Right atrium auricular region (tissue), 2 donors: Measurements from ENCODE around the gene EOMES. TPM values are rescaled to one million over a fixed set of nuclear protein-coding genes. Genes with fewer than 3 reads are reported as not detected.
A peak's percentile ranks its signal among the peaks of the same experiment; 100 is the strongest.

Experiments
- DNase-seq: peaks from one replicate; pipeline ENCODE4 v3.0.0-alpha.2; 2019; ENCODE audit warnings: low spot score
- H3K27ac ChIP-seq, 2 donors: fragments of 200-600 bp; sonication (generic); 1 replicate in 1 of 2; 2 replicates in 1 of 2; pipeline ENCODE4 v1.5.1; 2016 to 2019
- H3K27me3 ChIP-seq, 2 donors: fragments of 200-600 bp; sonication (generic); one replicate each; pipeline versions ENCODE4 v1.5.1 to v1.6.0; 2017 to 2019
- H3K36me3 ChIP-seq: fragments of 200-600 bp; sonication (generic); one replicate; pipeline ENCODE4 v1.5.1; 2016
- H3K4me1 ChIP-seq, 2 donors: fragments of 200-600 bp; sonication (generic); one replicate each; pipeline versions ENCODE4 v1.5.1 to v1.6.0; 2017 to 2019
- H3K4me3 ChIP-seq, 2 donors: fragments of 200-600 bp; sonication (generic); 1 replicate in 1 of 2; 2 replicates in 1 of 2; pipeline ENCODE4 v1.5.1; 2017 to 2019; ENCODE audit warnings: mild to moderate bottlenecking in 1 of 2, moderate library complexity in 1 of 2
- H3K9me3 ChIP-seq, 2 donors: fragments of 200-600 bp; sonication (generic); one replicate each; pipeline ENCODE4 v1.5.1; 2019
- CTCF ChIP-seq, 2 donors: fragments of 200-600 bp; sonication (generic); IDR thresholded peaks; one replicate each; pipeline ENCODE4 v1.5.1; 2019; ENCODE audit warnings: antibody characterized with exemption in 2 of 2
- total RNA-seq, 2 donors: library from RNA; depleted of rRNA; stranded (reverse); fragments of >200 nt; gene quantifications; one replicate each; pipeline ENCODE4 v1.1.0, GENCODE V29; 2016

Gene EOMES
- total RNA-seq, 2 donors from 2014 or later = 0.16 TPM; not detected in 1

GRCh38 chr3:27729748-27730611 lies 7.9 kb upstream of the EOMES start:
- Histone ChIP-seq H3K36me3 (no peaks in the 10 kb centered on the region), H3K27me3 (peaks cover 24 to 34% of the 10 kb centered on the region in 2 donors), H3K9me3 (no peaks in the 10 kb centered on the region), H3K4me1 (peaks cover 0 to 28% of the 10 kb centered on the region in 2 donors), H3K4me3 (peak overlapping the region in 1 of 2 donors; percentile 37), H3K27ac (no peak overlapping the region)
- no peak for TF ChIP-seq CTCF (IDR thresholded peaks at IDR 0.05)
- no peak for DNase-seq

GRCh38 chr3:27729325-27729724 lies 7.2 kb upstream of the EOMES start:
- no peak overlapping the region for H3K4me3 ChIP-seq
- H3K4me1 ChIP-seq = peaks cover 0 to 31% of the 10 kb centered on the region in 2 donors
- H3K27me3 ChIP-seq = peaks cover 31 to 41% of the 10 kb centered on the region in 2 donors
- H3K27ac ChIP-seq = no peak overlapping the region
- H3K9me3 ChIP-seq = no peaks in the 10 kb centered on the region
- no peak for DNase-seq
- no peak for TF ChIP-seq CTCF (IDR thresholded peaks at IDR 0.05)
- no peaks in the 10 kb centered on the region for H3K36me3 ChIP-seq

GRCh38 chr3:27728195-27729087 lies 6.3 kb upstream of the EOMES start:
- Histone ChIP-seq H3K4me3 (peak overlapping the region in 1 of 2 donors; percentile 18), H3K4me1 (peaks cover 0 to 39% of the 10 kb centered on the region in 2 donors), H3K36me3 (no peaks in the 10 kb centered on the region), H3K27me3 (peaks cover 38 to 44% of the 10 kb centered on the region in 2 donors), H3K27ac (no peak overlapping the region), H3K9me3 (no peaks in the 10 kb centered on the region)
- TF ChIP-seq CTCF (IDR thresholded peaks at IDR 0.05) = peak in 1 of 2 donors; percentile 18
- no peak for DNase-seq

GRCh38 chr3:27726240-27726639 lies 4.1 kb upstream of the EOMES start:
- no peak overlapping the region for H3K4me3 ChIP-seq
- no peaks in the 10 kb centered on the region for H3K9me3 ChIP-seq
- H3K36me3 ChIP-seq = no peaks in the 10 kb centered on the region
- no peak for TF ChIP-seq CTCF (IDR thresholded peaks at IDR 0.05)
- no peak overlapping the region for H3K27ac ChIP-seq
- peaks cover 45 to 59% of the 10 kb centered on the region in 2 donors for H3K27me3 ChIP-seq
- DNase-seq = no peak
- peaks cover 0 to 59% of the 10 kb centered on the region in 2 donors for H3K4me1 ChIP-seq

GRCh38 chr3:27724459-27725197 lies 2.5 kb upstream of the EOMES start:
- Histone ChIP-seq H3K4me3 (no peak overlapping the region), H3K9me3 (no peaks in the 10 kb centered on the region)

More at GRCh38 chr3:27724459-27725197, 2.5 kb upstream of the EOMES start:
- no peak for DNase-seq
- TF ChIP-seq CTCF (IDR thresholded peaks at IDR 0.05) = no peak
- Histone ChIP-seq H3K27ac (no peak overlapping the region), H3K36me3 (no peaks in the 10 kb centered on the region), H3K27me3 (peaks cover 55 to 56% of the 10 kb centered on the region in 2 donors), H3K4me1 (peaks cover 0 to 57% of the 10 kb centered on the region in 2 donors)
